GM19238 (cell line): ENCODE measurements around the gene ADAM11.

Source experiments
- DNase-seq: peaks from one replicate; pipeline ENCODE4 v3.0.0; 2011; ENCODE audit warnings: low spot score; ENCODE audit not compliant: insufficient read length

The ADAM11 gene

DNA sequence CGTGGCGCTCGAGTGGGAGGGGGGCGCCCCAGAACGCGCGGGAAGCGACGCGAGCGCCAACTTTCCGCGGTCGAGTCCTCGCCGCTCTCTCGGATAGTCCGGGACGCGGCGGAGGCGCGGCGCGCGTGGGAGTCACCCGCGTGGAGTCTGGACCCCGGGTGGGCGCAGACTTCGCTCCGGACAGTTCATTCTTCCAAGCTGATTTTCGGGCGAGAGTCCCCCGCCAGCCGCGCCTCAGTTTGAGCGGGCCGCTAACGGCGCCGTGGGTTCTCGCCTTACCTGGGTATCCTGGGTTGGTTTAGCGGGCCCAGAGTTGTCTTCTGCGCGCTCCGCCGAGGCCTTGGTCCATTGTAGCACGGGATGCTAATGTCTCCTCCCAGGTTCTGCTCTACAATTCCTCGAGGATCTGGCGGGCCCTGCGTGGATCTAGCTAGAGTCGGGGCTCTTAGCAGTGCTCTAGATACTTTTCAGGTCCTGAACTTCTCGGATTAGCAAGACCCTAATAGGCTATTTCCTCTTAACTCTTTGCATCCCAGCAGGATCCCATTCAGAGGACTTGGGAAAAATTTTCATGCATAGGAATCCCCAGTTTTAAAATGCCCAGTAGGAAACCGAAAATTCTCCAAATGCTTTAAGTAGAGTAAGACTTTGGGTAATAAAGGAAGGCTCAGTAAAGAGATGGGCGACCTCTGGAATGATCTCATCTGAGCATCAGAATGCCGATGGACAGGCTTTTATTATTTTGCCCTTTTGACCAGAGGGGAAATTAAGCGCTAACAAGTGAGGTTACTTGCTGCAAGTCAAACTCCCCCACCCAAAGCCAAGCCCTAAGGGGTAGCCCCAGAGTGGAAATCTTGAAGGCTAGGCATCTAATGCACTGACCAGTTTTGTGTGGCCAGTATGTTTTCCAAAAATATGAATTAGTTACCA is 71.8 kb downstream of the ADAM11 start:
- no peak for DNase-seq

DNA sequence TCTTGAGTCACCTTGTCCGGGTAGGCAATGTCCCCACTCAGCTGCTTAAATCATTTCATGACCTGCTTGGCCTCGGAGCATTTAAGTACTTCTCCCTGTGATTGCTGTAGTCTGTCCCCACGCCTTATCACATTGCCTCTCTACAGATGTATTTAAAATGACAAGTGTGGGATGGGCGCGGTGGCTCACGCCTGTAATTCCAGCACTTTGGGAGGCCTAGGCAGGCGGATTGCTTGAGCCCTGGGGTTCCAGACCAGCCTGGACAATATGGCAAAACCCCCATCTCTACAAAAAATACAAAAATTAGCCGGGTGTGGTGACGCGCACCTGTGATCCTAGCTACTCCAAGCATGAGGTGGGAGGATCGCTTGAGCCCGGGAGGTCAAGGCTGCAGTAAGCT is 72.6 kb downstream of the ADAM11 start:
- DNase-seq: no peak
